ENCODE measurements around the gene TPM4.
"Not testable (repeated sequence)": the region's sequence is repeated elsewhere in the genome, so short reads cannot be mapped to it uniquely, and the experiment has no call there.

The TPM4 gene

GRCh38 chr19:16087940-16088339, 11.6 kb downstream of the TPM4 start:
- H3K36me3 ChIP-seq (replicated peaks), result peaks cover 96% of the 10 kb centered on the region
- in situ Hi-C loops (cut with MboI; ENCODE audit: low sequenced_read_pairs), result no loop called here

GRCh38 chr19:16088351-16089009, 12.2 kb downstream of the TPM4 start:
- in situ Hi-C loops (cut with MboI; ENCODE audit: low sequenced_read_pairs), result no loop called here
- Histone ChIP-seq H3K4me3 (no peak overlapping the region), H3K36me3 (replicated peaks) (peaks cover 96% of the 10 kb centered on the region), H3K9me3 (no peaks in the 10 kb centered on the region), H3K27me3 (ENCODE audit: low read depth) (no peaks in the 10 kb centered on the region), H3K4me1 (no peaks in the 10 kb centered on the region)
- no peak for DNase-seq (ENCODE audit: low spot score in 2 of 2)

More at GRCh38 chr19:16087940-16088339, 11.6 kb downstream of the TPM4 start:
- Histone ChIP-seq H3K27me3 (ENCODE audit: low read depth) (no peaks in the 10 kb centered on the region), H3K9me3 (no peaks in the 10 kb centered on the region), H3K4me1 (no peaks in the 10 kb centered on the region), H3K4me3 (no peak overlapping the region)
- no peak for DNase-seq (ENCODE audit: low spot score in 2 of 2)

GRCh38 chr19:16089010-16089846, 12.9 kb downstream of the TPM4 start:
- no peak overlapping the region for H3K4me3 ChIP-seq
- no peaks in the 10 kb centered on the region for H3K27me3 ChIP-seq (ENCODE audit: low read depth)
- peaks cover 97% of the 10 kb centered on the region for H3K36me3 ChIP-seq (replicated peaks)
- H3K9me3 ChIP-seq, result no peaks in the 10 kb centered on the region
- no peak for DNase-seq (ENCODE audit: low spot score in 2 of 2)
- in situ Hi-C loops (cut with MboI; ENCODE audit: low sequenced_read_pairs), result no loop called here
- H3K4me1 ChIP-seq, result no peaks in the 10 kb centered on the region

GRCh38 chr19:16091546-16092475, 15.5 kb downstream of the TPM4 start:
- H3K27me3 ChIP-seq (ENCODE audit: low read depth), result no peaks in the 10 kb centered on the region
- no peak for DNase-seq (ENCODE audit: low spot score in 2 of 2)
- H3K4me1 ChIP-seq, result no peaks in the 10 kb centered on the region; the same call in 1 of the 2 replicates
- peaks cover 95% of the 10 kb centered on the region for H3K36me3 ChIP-seq (replicated peaks)
- no peaks in the 10 kb centered on the region for H3K9me3 ChIP-seq
- no peak overlapping the region for H3K4me3 ChIP-seq
- in situ Hi-C loops (cut with MboI; ENCODE audit: low sequenced_read_pairs), result no loop called here

GRCh38 chr19:16094360-16095070, 18.2 kb downstream of the TPM4 start:
- Histone ChIP-seq H3K9me3 (no peaks in the 10 kb centered on the region), H3K4me1 (no peaks in the 10 kb centered on the region; the same call in 1 of the 2 replicates), H3K36me3 (replicated peaks) (peaks cover 92% of the 10 kb centered on the region), H3K4me3 (no peak overlapping the region), H3K27me3 (ENCODE audit: low read depth) (no peaks in the 10 kb centered on the region)
- in situ Hi-C loops (cut with MboI; ENCODE audit: low sequenced_read_pairs), result no loop called here
- no peak for DNase-seq (ENCODE audit: low spot score in 2 of 2)

GRCh38 chr19:16095071-16095571, 18.8 kb downstream of the TPM4 start:
- Histone ChIP-seq H3K36me3 (replicated peaks) (peaks cover 93% of the 10 kb centered on the region), H3K4me3 (no peak overlapping the region), H3K4me1 (no peaks in the 10 kb centered on the region; the same call in 1 of the 2 replicates), H3K27me3 (ENCODE audit: low read depth) (no peaks in the 10 kb centered on the region), H3K9me3 (no peaks in the 10 kb centered on the region)
- DNase-seq (ENCODE audit: low spot score in 2 of 2), result no peak
- in situ Hi-C loops (cut with MboI; ENCODE audit: low sequenced_read_pairs), result no loop called here

- Histone ChIP-seq H3K4me3 (no peak overlapping the region), H3K27me3 (ENCODE audit: low read depth) (no peaks in the 10 kb centered on the region), H3K4me1 (no peaks in the 10 kb centered on the region; the same call in 1 of the 2 replicates), H3K36me3 (replicated peaks) (peaks cover 93% of the 10 kb centered on the region), H3K9me3 (no peaks in the 10 kb centered on the region)
- DNase-seq (ENCODE audit: low spot score in 2 of 2), result no peak
- in situ Hi-C loops (cut with MboI; ENCODE audit: low sequenced_read_pairs), result no loop called here
These were observed 20.1 kb downstream of the TPM4 start for GRCh38 chr19:16096280-16096855.

- Histone ChIP-seq H3K4me3 (no peak overlapping the region), H3K9me3 (no peaks in the 10 kb centered on the region), H3K4me1 (no peaks in the 10 kb centered on the region; the same call in 1 of the 2 replicates), H3K36me3 (replicated peaks) (peaks cover 92% of the 10 kb centered on the region), H3K27me3 (ENCODE audit: low read depth) (no peaks in the 10 kb centered on the region)
- in situ Hi-C loops (cut with MboI; ENCODE audit: low sequenced_read_pairs), result no loop called here
- no peak for DNase-seq (ENCODE audit: low spot score in 2 of 2)
These were observed 22.1 kb downstream of the TPM4 start for GRCh38 chr19:16098416-16098768.

GRCh38 chr19:16098821-16099220, 22.5 kb downstream of the TPM4 start:
- H3K36me3 ChIP-seq (replicated peaks), result peaks cover 90% of the 10 kb centered on the region

GRCh38 chr19:16099314-16099965, 23.1 kb downstream of the TPM4 start:
- H3K4me1 ChIP-seq; H3K27me3 ChIP-seq (ENCODE audit: low read depth); DNase-seq (ENCODE audit: low spot score in 2 of 2); H3K4me3 ChIP-seq; H3K9me3 ChIP-seq; in situ Hi-C loops (cut with MboI; ENCODE audit: low sequenced_read_pairs): not testable (repeated sequence)
- peaks cover 84% of the 10 kb centered on the region for H3K36me3 ChIP-seq (replicated peaks)

More at GRCh38 chr19:16098821-16099220, 22.5 kb downstream of the TPM4 start:
- no peak for DNase-seq (ENCODE audit: low spot score in 2 of 2)
- Histone ChIP-seq H3K9me3 (no peaks in the 10 kb centered on the region), H3K27me3 (ENCODE audit: low read depth) (no peaks in the 10 kb centered on the region), H3K4me1 (no peaks in the 10 kb centered on the region; the same call in 1 of the 2 replicates), H3K4me3 (no peak overlapping the region)
- in situ Hi-C loops (cut with MboI; ENCODE audit: low sequenced_read_pairs), result no loop called here

GRCh38 chr19:16100524-16100923, 24.2 kb downstream of the TPM4 start:
- in situ Hi-C loops (cut with MboI; ENCODE audit: low sequenced_read_pairs), result no loop called here
- H3K9me3 ChIP-seq, result no peaks in the 10 kb centered on the region
- no peaks in the 10 kb centered on the region for H3K27me3 ChIP-seq (ENCODE audit: low read depth)
- H3K4me1 ChIP-seq, result no peaks in the 10 kb centered on the region; the same call in 1 of the 2 replicates
- H3K4me3 ChIP-seq, result no peak overlapping the region
- H3K36me3 ChIP-seq (replicated peaks), result peaks cover 73% of the 10 kb centered on the region
- no peak for DNase-seq (ENCODE audit: low spot score in 2 of 2)

- in situ Hi-C loops (cut with MboI; ENCODE audit: low sequenced_read_pairs), result no loop called here
- no peaks in the 10 kb centered on the region for H3K9me3 ChIP-seq
- H3K36me3 ChIP-seq (replicated peaks), result peaks cover 38% of the 10 kb centered on the region
- no peaks in the 10 kb centered on the region for H3K4me1 ChIP-seq
- H3K4me3 ChIP-seq, result no peak overlapping the region
- H3K27me3 ChIP-seq (ENCODE audit: low read depth), result no peaks in the 10 kb centered on the region
- no peak for DNase-seq (ENCODE audit: low spot score in 2 of 2)
These were observed 28.4 kb downstream of the TPM4 start for GRCh38 chr19:16104722-16105121.
